HG02678 (cell line): ENCODE measurements around the gene DNMT3A.
"Not testable (repeated sequence)": the region's sequence is repeated elsewhere in the genome, so short reads cannot be mapped to it uniquely, and the experiment has no call there.

Source experiments
- ATAC-seq: cut with Tn5 transposase; IDR thresholded peaks from one replicate; pipeline ENCODE4 v1.9.1; 2021; ENCODE audit warnings: mild to moderate bottlenecking, moderate library complexity; ENCODE audit not compliant: unreplicated experiment

Gene DNMT3A

DNA sequence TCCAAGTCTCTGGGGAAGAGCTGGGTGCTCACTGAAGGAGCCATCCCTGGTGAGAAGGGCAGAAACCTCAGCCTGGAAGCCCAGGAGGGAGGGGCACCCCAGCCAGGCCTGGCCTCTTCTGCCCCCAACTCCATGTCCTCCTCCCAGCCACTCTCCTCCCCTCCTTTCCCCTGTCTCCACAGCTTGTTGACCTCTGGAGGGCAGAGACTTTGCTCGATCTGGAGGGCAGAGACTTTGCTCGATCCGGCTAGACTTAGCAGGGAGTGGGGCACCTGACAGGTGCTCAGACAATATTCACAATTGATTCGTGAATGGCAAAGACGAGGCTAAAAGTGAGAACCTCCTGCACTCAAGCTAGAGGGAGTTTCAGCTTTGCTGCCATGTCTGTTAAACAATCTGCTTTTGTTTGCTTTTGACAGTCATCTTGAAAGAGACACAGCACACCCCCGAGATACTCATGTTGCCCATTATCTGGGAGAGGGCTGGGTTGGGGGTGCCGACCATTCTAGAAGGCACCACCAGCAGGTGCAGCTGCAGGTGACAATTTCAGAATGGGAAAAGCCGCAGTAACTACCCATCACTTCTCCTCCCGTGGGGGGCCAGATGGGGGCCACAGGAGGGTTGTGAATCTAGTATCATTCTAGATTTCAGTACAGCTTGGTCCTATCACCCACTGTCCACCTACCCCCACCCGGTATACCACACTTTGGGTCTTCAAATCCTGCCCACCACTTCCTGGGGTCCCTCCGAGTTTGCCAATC is 54.8 kb downstream of the DNMT3A start:
- ATAC-seq, result no peak

DNA sequence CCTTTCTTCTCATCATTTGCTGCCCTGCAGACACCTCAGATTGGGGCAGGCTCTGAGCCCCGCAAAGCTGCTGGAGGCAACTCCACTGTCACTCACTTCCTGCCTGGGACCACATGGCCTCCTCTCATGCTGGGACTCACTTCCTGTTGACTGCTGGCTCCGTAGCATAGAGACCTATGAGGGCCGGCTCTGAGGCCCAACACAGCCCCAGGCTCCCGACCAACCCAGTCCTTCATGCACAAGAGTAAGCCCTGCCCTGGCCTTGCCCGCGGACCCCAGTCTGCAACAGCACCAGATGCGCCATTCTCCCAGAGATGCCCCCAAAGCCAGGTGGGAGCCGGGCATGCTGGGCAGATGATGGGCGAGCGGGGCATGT is 55.7 kb downstream of the DNMT3A start:
- peak; percentile 60 for ATAC-seq

GRCh38 chr2:25285265-25286024 is 56.3 kb downstream of the DNMT3A start:
- no peak for ATAC-seq

GRCh38 chr2:25284756-25285155 is 57.0 kb downstream of the DNMT3A start:
- ATAC-seq, result no peak

GRCh38 chr2:25283921-25284320 is 57.8 kb downstream of the DNMT3A start:
- ATAC-seq, result no peak

DNA sequence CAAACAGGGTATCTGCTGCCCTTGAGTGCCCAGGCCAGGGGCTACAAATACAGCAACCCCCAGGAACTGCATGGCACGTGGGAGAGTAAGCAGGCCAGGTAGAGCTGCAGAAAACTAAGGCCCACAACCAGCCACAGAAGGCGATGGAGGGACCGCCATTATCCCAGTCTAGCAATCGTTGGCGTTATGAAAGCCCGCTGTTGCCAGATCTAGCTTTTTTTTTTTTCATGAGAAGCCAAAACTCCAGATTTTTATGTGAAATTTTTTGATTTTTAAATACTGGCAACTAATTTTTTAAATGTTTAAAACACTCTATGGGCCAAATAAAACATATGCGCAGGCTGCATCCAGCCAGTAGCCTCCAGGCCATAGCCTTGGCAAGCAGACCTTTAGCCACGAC is 59.8 kb downstream of the DNMT3A start:
- ATAC-seq, result no peak

GRCh38 chr2:25281522-25281921 is 60.2 kb downstream of the DNMT3A start:
- ATAC-seq, result no peak

- ATAC-seq, result no peak
These were observed 61.6 kb downstream of the DNMT3A start for GRCh38 chr2:25280051-25280687.

- peak; percentile 74 for ATAC-seq
These were observed 62.6 kb downstream of the DNMT3A start for GRCh38 chr2:25279091-25279651.

DNA sequence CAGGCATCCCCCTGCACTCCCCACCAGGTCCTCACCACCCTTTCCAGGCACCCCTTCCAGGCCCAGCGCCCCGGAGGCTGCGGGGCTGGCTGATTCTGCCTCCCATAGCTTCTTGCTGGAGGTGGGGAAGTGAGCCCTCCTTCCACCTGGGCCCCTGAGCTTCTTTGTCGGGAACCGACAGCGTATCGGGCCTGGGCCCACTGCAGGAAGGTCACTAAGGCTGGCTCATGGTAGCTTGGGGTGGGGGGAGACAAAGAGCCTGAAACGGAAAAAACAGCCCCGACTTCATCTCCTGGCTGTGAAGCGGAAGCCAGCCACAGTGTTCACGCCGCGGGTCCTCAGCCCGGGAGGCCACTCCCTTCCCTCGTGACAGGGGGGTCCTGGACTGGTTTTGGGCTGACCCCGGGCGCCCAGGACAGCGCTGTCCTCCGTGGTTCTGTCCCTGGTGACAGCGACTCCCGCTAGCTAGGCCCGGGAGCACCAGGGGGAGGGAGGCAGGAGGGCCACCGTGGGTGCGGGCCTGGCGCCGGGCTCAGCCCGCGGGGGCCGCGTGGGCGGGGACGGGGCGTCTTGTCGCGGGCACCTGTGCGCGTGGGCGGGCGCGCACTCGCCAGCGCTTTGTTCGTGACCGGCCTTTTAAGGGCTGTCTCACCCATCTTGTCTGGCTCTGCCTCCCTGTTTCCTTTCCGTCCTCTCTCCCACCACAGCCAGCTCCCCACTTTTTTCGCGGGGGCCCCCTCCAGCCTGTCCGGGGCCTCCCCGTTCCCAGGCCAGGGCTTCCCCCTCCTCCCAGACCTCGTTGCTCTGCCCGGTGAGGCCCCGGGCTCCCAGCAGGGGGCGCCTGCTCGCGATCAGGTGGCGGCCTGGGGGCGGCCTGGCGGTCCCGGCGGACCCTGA is 64.9 kb downstream of the DNMT3A start:
- peak; percentile 46 for ATAC-seq

DNA sequence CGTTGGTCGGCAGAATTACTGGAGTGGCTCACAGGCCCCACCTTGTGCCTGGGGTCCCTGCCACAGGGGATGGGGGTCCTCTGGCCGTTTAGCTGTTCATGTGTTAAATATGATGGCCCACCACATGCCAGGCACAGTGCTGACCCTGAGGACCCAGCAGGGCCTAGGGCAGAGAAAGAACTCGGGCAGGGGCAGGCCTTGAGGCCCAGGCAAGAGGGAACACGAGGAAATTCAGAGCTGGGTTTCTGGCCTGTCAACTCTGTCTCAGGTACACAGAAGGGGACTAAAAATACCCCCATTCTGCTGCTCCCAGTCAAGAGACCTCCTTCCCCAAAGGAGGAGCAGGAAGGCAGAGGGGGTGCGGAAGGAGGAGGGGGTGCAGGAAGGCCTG is 66.2 kb downstream of the DNMT3A start:
- no peak for ATAC-seq

GRCh38 chr2:25274868-25275574 is 66.7 kb downstream of the DNMT3A start:
- no peak for ATAC-seq

- no peak for ATAC-seq
These were observed 67.7 kb downstream of the DNMT3A start for GRCh38 chr2:25273985-25274535.

DNA sequence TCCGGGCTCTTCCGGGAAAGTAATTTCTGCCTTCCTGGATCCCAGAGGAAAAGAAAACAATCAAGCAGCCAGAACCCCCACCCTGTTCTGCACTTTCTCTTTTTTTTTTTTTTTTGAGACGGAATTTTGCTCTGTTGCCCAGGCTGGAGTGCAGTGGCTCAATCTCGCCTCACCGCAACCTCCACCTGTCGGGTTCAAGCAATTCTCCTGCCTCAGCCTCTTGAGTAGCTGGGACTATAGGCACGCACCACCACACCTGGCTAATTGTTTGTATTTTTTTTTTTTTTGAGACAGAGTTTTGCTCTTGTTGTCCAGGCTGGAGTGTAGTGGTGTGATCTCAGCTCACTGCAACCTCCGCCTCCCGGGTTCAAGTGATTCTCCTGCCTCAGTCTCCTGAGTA is 69.0 kb downstream of the DNMT3A start:
- ATAC-seq, result not testable (repeated sequence)

DNA sequence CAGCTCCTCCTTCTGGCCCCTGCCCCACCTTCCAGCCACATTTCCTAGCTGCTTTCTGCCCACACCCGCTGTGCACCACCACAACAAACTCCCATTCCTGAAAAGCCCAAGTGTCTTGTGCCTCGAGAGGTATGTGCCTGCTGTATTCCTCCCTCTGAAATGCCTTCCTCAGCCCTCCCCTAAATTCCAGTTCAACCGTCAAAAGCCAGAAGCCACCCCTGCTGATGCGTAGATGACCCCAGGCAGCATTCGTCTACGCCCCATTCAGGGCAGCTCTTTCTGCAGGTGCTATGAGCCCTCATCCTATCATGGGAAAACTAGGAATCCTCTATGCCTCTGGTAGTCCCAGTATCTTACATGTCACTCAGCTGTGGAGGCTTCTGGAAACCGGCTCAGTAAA is 71.7 kb downstream of the DNMT3A start:
- ATAC-seq, result no peak

- no peak for ATAC-seq
These were observed 72.5 kb downstream of the DNMT3A start for GRCh38 chr2:25269233-25269632.

- ATAC-seq, result no peak
These were observed 73.6 kb downstream of the DNMT3A start for GRCh38 chr2:25268139-25268538.

- ATAC-seq, result no peak
These were observed 75.3 kb downstream of the DNMT3A start for GRCh38 chr2:25266399-25266798.

DNA sequence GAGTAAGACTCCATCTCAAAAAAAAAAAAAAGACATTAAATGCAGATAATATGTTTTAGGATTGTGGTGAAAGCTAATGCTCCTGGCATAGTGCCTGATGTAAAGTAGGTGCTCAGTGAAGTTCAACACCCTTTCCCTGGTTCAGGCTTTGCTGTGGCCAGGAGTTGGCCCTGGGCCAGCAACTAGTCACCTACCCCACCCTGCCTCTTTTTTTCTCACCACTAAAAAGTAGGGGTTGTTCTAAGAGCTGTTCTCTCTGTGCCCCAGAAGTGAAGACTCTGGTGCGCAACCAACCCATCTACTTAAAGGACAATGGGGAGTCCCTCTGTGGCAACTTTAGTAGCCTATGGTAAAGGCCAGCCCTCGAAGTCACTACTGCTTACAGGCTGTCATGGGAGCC is 75.9 kb downstream of the DNMT3A start:
- ATAC-seq, result no peak

DNA sequence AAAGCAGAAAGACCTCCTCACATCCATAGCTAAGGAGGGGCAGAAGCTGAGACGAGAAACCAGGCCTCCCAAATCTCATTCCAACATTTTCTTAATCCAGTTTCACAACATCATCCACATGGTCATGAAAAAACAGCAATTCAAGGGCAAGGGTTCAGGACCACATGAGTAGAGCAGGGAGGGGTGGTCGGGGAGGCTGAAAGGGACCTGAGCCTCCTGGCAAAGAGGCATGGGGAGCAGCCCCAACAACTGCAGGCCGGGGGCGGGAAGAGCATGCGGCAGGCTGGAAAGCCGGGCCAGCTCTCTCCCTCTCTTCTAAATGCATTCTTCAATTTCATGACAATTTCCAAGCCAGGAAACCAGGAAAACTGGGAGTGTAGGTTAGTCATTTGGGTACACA is 76.7 kb downstream of the DNMT3A start:
- no peak for ATAC-seq
